HEK293 (cell line): ENCODE results near the gene SEMA6D.

ENCODE experiments used
- MZF1 ChIP-seq: fragments of 450-650 bp; formaldehyde crosslinking; IDR thresholded peaks from 2 replicates; pipeline ENCODE4 v1.5.1; 2017; ENCODE audit warnings: missing biosample characterization, missing genetic modification characterization, borderline replicate concordance
- SP2 ChIP-seq: fragments of 450-650 bp; formaldehyde crosslinking; IDR thresholded peaks from 2 replicates; pipeline ENCODE4 v1.5.1; 2016; ENCODE audit warnings: missing biosample characterization, missing genetic modification characterization
- ZNF10 ChIP-seq: fragments of 450-650 bp; formaldehyde crosslinking; IDR thresholded peaks from 2 replicates; pipeline ENCODE4 v1.5.1; 2017; ENCODE audit warnings: missing biosample characterization, missing genetic modification characterization
- ZNF501 ChIP-seq: fragments of 450-650 bp; formaldehyde crosslinking; IDR thresholded peaks from 2 replicates; pipeline ENCODE4 v1.5.1; 2016; ENCODE audit warnings: missing biosample characterization, missing genetic modification characterization
- ZNF555 ChIP-seq: fragments of 450-650 bp; formaldehyde crosslinking; conservative IDR thresholded peaks from 2 replicates; pipeline ENCODE4 v1.5.1; 2017; ENCODE audit warnings: missing biosample characterization, mild to moderate bottlenecking, missing genetic modification characterization, inconsistent platforms
- TF ChIP-seq, protein P1 (sequence below): fragments of 450-650 bp; formaldehyde crosslinking; IDR thresholded peaks from 2 replicates; pipeline ENCODE4 v1.5.1; 2016; ENCODE audit warnings: missing biosample characterization, missing genetic modification characterization
- TF ChIP-seq, protein P2 (sequence below): fragments of 450-650 bp; formaldehyde crosslinking; IDR thresholded peaks from 2 replicates; pipeline ENCODE4 v1.5.1; 2016; ENCODE audit warnings: missing biosample characterization, missing genetic modification characterization, borderline replicate concordance

DNA sequence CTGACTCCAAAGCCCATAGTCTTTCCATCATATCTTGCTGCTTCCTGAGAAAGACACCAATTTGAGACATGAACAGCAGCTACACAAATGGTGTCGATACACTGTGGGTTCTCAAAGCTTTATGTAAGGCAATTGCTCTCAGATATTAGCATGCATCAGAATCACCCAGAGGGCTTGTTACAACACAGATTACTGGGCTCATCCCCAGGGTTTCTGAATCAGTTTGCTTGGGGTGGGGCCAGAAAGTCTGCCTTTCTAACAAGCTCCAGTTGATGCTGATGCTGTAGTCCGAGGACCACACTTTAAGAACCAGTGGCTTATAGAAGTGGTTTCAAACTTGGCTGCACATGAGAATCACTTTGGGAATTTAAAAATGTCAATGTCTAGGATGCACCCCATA, 86.5 kb downstream of the SEMA6D start:
- TF ChIP-seq, protein P1, sequence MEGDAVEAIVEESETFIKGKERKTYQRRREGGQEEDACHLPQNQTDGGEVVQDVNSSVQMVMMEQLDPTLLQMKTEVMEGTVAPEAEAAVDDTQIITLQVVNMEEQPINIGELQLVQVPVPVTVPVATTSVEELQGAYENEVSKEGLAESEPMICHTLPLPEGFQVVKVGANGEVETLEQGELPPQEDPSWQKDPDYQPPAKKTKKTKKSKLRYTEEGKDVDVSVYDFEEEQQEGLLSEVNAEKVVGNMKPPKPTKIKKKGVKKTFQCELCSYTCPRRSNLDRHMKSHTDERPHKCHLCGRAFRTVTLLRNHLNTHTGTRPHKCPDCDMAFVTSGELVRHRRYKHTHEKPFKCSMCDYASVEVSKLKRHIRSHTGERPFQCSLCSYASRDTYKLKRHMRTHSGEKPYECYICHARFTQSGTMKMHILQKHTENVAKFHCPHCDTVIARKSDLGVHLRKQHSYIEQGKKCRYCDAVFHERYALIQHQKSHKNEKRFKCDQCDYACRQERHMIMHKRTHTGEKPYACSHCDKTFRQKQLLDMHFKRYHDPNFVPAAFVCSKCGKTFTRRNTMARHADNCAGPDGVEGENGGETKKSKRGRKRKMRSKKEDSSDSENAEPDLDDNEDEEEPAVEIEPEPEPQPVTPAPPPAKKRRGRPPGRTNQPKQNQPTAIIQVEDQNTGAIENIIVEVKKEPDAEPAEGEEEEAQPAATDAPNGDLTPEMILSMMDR (tag by site-specific recombination): no peak
- no peak for TF ChIP-seq ZNF501
- no peak for TF ChIP-seq SP2 (tag by site-specific recombination)
- no peak for TF ChIP-seq MZF1 (tag by site-specific recombination)
- no peak for TF ChIP-seq ZNF555 (tag by site-specific recombination)
- TF ChIP-seq, protein P2, sequence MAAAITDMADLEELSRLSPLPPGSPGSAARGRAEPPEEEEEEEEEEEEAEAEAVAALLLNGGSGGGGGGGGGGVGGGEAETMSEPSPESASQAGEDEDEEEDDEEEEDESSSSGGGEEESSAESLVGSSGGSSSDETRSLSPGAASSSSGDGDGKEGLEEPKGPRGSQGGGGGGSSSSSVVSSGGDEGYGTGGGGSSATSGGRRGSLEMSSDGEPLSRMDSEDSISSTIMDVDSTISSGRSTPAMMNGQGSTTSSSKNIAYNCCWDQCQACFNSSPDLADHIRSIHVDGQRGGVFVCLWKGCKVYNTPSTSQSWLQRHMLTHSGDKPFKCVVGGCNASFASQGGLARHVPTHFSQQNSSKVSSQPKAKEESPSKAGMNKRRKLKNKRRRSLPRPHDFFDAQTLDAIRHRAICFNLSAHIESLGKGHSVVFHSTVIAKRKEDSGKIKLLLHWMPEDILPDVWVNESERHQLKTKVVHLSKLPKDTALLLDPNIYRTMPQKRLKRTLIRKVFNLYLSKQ (tag by site-specific recombination): no peak
- no peak for TF ChIP-seq ZNF10 (tag by site-specific recombination)
